T-cell (primary cell): ENCODE data around the gene TMPRSS9. TPM values are rescaled to one million over a fixed set of nuclear protein-coding genes. Genes with fewer than 3 reads are reported as not detected.
"Not testable (repeated sequence)": the region's sequence is repeated elsewhere in the genome, so short reads cannot be mapped to it uniquely, and the experiment has no call there.

Source experiments
- ATAC-seq, 4 experiments: fragments of 200-7000 bp in 3 of 4; fragments of 150-1000 bp in 1 of 4; cut with Tn5 transposase; replicated peaks in 1 of 4; 1 replicate in 3 of 4; 2 replicates in 1 of 4; pipeline ENCODE4 v1.10.0; 2021; ENCODE audit warnings: moderate library complexity in 3 of 4, mild to moderate bottlenecking in 2 of 4, moderate number of reproducible peaks in 1 of 4
- CTCF ChIA-PET, 2 donors: fragments of 300-600 bp; sonication (Branson Sonifier 250); formaldehyde crosslinking; loops; one replicate each; lab custom pipeline; 2022; ENCODE audit warnings: antibody characterized with exemption in 2 of 2; lab: Charles Lee
- POLR2A ChIA-PET, 2 donors: fragments of 300-600 bp; sonication (Branson Sonifier 250); formaldehyde crosslinking; loops; one replicate each; lab custom pipeline; 2022; ENCODE audit warnings: antibody characterized with exemption in 2 of 2; lab: Charles Lee
- DNase-seq, 35 experiments: peaks; one replicate each; pipeline versions ENCODE4 v3.0.0 to v3.0.0-alpha.2; 2013 to 2023
- H3K27ac ChIP-seq: one replicate; pipeline ENCODE4 v1.5.1; 2013; ENCODE audit warnings: low read length
- H3K27me3 ChIP-seq, 2 experiments: replicated peaks in 1 of 2; 1 replicate in 1 of 2; 2 replicates in 1 of 2; pipeline versions ENCODE4 v1.6.1 to v1.7.0; 2013; ENCODE audit warnings: low read length in 1 of 2, mixed read lengths in 1 of 2; ENCODE audit not compliant: control insufficient read depth in 2 of 2, insufficient read depth in 2 of 2; ENCODE audit errors: extremely low read depth in 1 of 2
- H3K36me3 ChIP-seq, 2 donors: 1 replicate in 1 of 2; 2 replicates in 1 of 2; pipeline versions ENCODE4 v1.6.1 to v1.7.0; 2013; ENCODE audit warnings: low read length in 1 of 2; ENCODE audit not compliant: control insufficient read depth in 2 of 2, insufficient read depth in 1 of 2; ENCODE audit errors: extremely low read depth in 1 of 2
- H3K4me1 ChIP-seq, 2 experiments: 1 replicate in 1 of 2; 2 replicates in 1 of 2; pipeline versions ENCODE4 v1.6.1 to v1.7.0; 2013; ENCODE audit warnings: low read length in 2 of 2, mixed read lengths in 1 of 2; ENCODE audit not compliant: insufficient read depth in 2 of 2, control insufficient read depth in 1 of 2; ENCODE audit errors: extremely low read depth in 1 of 2
- H3K4me3 ChIP-seq, 2 donors: 1 replicate in 1 of 2; 2 replicates in 1 of 2; pipeline versions ENCODE4 v1.5.1 to v1.7.0; 2013; ENCODE audit warnings: mild to moderate bottlenecking in 2 of 2, low read length in 1 of 2, moderate library complexity in 1 of 2; ENCODE audit not compliant: control insufficient read depth in 1 of 2; ENCODE audit errors: extremely low read depth in 1 of 2
- H3K9me3 ChIP-seq: 2 replicates; pipeline ENCODE4 v1.7.0; 2013
- H3K27ac Mint-ChIP-seq, 2 donors: one replicate each; pipeline ENCODE4 v1.8.0; 2020 to 2021; ENCODE audit warnings: mild to moderate bottlenecking in 2 of 2, mixed read lengths in 2 of 2
- H3K27me3 Mint-ChIP-seq, 2 donors: one replicate each; pipeline ENCODE4 v1.8.0; 2021 to 2022; ENCODE audit warnings: mixed read lengths in 2 of 2
- H3K36me3 Mint-ChIP-seq: one replicate; pipeline ENCODE4 v1.8.0; 2021; ENCODE audit warnings: mixed read lengths
- H3K4me1 Mint-ChIP-seq, 3 donors: one replicate each; pipeline ENCODE4 v1.8.0; 2020 to 2022; ENCODE audit warnings: mixed read lengths in 3 of 3, mild to moderate bottlenecking in 1 of 3
- H3K4me3 Mint-ChIP-seq, 3 donors: one replicate each; pipeline ENCODE4 v1.8.0; 2020 to 2022; ENCODE audit warnings: mild to moderate bottlenecking in 3 of 3, mixed read lengths in 3 of 3, moderate library complexity in 3 of 3
- H3K9me3 Mint-ChIP-seq, 3 donors: one replicate each; pipeline ENCODE4 v1.8.0; 2020 to 2022; ENCODE audit warnings: mixed read lengths in 3 of 3
- WGBS: methylation state at CpG from one replicate; pipeline ENCODE4 v1.1.5; 2013; ENCODE audit warnings: missing lambda C conversion rate; ENCODE audit not compliant: insufficient coverage; 5-methylcytosine and 5-hydroxymethylcytosine counted together
- total RNA-seq, 35 experiments: library from RNA in 6 of 35; stranded (reverse) in 6 of 35; fragments of 120-200 nt in 1 of 35; gene quantifications; one replicate each; pipeline versions ENCODE4 v1.2.1 to v1.2.4 and lab custom pipeline; 2013 to 2026

The TMPRSS9 gene
- total RNA-seq, 5 donors from 2014 or later (not counting 1 experiment from before 2014, with no cell fraction given): not detected

DNA sequence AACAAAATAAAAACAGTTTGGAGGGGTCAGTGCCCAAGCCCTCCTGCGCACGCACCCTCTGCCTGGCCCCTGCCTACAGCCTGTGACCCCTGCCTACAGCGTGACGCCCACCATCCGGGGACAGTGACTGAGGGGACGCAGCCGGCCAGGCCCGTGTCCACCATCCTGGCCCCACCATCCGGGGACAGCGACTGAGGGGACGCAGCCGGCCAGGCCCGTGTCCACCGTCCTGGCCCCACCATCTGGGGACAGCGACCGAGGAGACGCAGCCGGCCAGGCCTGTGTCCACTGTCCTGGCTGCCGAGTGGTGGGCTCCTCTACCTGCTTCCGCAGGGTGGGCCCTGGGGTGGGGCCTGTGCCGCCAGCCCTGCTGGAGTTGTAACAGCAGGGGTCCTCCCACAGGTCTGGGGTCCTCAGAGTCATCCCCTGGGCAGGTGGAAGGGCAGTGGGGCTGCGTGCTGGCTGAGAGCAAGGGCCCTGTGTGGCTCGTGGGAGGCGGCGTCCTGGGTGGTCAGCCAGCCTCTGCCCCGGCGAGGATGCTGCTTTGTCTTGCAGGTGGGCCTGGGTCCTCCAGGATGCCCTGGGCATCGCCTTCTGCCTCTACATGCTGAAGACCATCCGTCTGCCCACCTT lies 17.3 kb upstream of the TMPRSS9 start:
- ChIA-PET POLR2A (no interaction called here), CTCF (no interaction called here)
- H3K27me3 ChIP-seq: no peaks in the 10 kb centered on the region
- H3K4me3 ChIP-seq: no peak overlapping the region
- no peaks in the 10 kb centered on the region for H3K4me1 ChIP-seq
- ATAC-seq (no peak), DNase-seq (no peak)
- Mint-ChIP-seq H3K4me3 (no peak overlapping the region), H3K27ac (no peak overlapping the region), H3K4me1 (no peaks in the 10 kb centered on the region), H3K27me3 (no peaks in the 10 kb centered on the region), H3K36me3 (no peaks in the 10 kb centered on the region), H3K9me3 (no peaks in the 10 kb centered on the region)
- no peaks in the 10 kb centered on the region for H3K9me3 ChIP-seq
- 97% methylated on average over 26 of the region's 29 CpGs for WGBS
- no peak overlapping the region for H3K27ac ChIP-seq
- H3K36me3 ChIP-seq: peaks cover 14 to 15% of the 10 kb centered on the region in 2 donors

DNA sequence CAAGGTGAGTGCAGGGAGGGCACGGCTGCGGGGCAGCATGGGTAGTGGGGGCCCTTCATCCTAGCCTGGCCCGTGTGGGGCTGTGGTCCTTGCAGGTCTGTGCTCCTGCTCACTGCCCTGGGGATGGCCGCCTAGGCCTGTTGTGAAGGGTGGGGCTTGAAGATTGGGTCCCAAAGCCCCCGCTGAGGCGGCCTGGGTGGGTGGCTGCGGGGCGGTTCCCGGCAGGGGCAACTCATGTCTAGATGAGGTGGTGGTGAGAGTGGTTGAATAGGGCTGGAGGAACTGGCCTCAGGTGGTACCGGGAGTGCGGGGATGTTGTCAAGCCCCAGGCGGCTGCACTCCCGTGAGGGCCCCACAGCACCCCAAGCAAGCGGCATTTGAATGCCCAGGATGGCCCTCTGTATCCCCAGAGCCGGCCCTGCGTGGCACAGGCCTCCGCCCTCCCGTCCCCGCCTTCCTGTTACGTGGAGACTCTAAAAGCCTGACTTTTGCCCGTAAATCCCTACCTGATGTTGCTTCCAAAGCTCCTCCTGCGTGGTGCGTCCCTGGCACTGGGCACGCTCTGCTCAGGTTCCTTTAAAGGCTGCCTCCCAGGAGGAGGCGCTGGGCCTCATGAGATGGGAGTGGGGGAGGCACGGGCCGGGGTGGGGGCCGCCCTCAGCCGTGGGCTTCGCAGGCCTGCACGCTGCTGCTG lies 16.6 kb upstream of the TMPRSS9 start:
- peaks cover 14 to 15% of the 10 kb centered on the region in 2 donors for H3K36me3 ChIP-seq
- Mint-ChIP-seq H3K4me3 (no peak overlapping the region), H3K36me3 (no peaks in the 10 kb centered on the region), H3K27me3 (no peaks in the 10 kb centered on the region), H3K27ac (no peak overlapping the region), H3K4me1 (no peaks in the 10 kb centered on the region), H3K9me3 (no peaks in the 10 kb centered on the region)
- no peak overlapping the region for H3K27ac ChIP-seq
- CTCF ChIA-PET: no interaction called here
- DNase-seq (no peak), ATAC-seq (no peak)
- H3K9me3 ChIP-seq: no peaks in the 10 kb centered on the region
- WGBS: 89% methylated on average over 21 of the region's 31 CpGs
- no peaks in the 10 kb centered on the region for H3K4me1 ChIP-seq
- POLR2A ChIA-PET: no interaction called here
- H3K4me3 ChIP-seq: no peak overlapping the region
- no peaks in the 10 kb centered on the region for H3K27me3 ChIP-seq

DNA sequence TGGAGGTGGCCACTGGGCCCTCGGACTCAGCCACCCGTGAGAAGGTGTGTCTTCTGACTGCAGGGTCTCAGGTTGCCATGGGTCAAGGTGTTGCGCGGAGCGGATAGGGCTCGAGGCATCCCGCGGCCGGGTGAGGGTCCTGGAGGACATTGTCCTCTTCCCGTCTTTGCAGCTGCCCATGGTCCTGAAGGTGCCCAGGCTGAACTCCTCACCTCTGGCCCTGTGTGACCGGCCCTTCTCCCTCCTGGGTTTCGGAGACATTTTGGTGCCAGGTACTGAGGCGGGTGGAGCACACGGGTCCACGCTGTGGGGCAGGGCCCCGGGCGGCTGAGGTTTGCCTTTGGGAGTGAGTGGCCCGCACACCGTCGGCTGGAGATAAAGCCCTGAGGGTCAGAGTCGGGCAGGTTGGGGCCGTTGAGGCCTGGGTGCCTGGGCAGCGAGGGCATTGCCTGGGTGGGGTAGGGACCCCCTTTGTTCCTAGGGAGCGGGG lies 15.6 kb upstream of the TMPRSS9 start:
- no peaks in the 10 kb centered on the region for H3K9me3 ChIP-seq
- H3K36me3 ChIP-seq: peaks cover 9 to 15% of the 10 kb centered on the region in 2 donors
- ChIA-PET CTCF (no interaction called here), POLR2A (no interaction called here)
- no peaks in the 10 kb centered on the region for H3K27me3 ChIP-seq
- Mint-ChIP-seq H3K27me3 (no peaks in the 10 kb centered on the region), H3K9me3 (no peaks in the 10 kb centered on the region), H3K4me1 (no peaks in the 10 kb centered on the region), H3K4me3 (no peak overlapping the region), H3K36me3 (no peaks in the 10 kb centered on the region), H3K27ac (no peak overlapping the region)
- no peak overlapping the region for H3K27ac ChIP-seq
- 96% methylated on average over 20 of the region's 24 CpGs for WGBS
- no peaks in the 10 kb centered on the region for H3K4me1 ChIP-seq
- H3K4me3 ChIP-seq: no peak overlapping the region
- ATAC-seq (no peak), DNase-seq (no peak)

DNA sequence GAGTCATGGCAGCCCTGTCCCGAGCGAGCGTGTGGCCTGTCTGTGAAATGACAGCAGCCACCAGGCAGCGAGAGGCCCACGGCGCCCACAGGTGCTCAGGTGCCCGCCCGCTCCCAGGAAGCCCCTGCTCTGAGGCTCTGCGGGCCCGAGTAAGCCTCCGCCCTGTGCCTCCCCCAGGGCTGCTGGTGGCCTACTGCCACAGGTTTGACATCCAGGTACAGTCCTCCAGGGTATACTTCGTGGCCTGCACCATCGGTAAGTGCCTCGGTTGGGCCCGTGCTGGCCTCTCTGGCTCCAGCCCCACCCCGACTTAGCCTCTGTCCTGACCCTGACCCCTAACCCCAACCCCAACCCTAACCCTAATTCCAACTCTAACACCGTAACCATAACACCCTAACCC lies 15.0 kb upstream of the TMPRSS9 start:
- no peaks in the 10 kb centered on the region for H3K27me3 ChIP-seq
- no peak overlapping the region for H3K4me3 Mint-ChIP-seq
- H3K4me1 ChIP-seq: no peaks in the 10 kb centered on the region
- H3K27me3 Mint-ChIP-seq: no peaks in the 10 kb centered on the region
- DNase-seq: no peak
- peaks cover 8 to 15% of the 10 kb centered on the region in 2 donors for H3K36me3 ChIP-seq
- H3K27ac Mint-ChIP-seq: no peak overlapping the region
- ATAC-seq: no peak
- ChIA-PET CTCF (no interaction called here), POLR2A (no interaction called here)
- H3K9me3 ChIP-seq: no peaks in the 10 kb centered on the region
- H3K4me1 Mint-ChIP-seq: no peaks in the 10 kb centered on the region
- H3K4me3 ChIP-seq: no peak overlapping the region
- WGBS: 98% methylated on average over 17 of the region's 17 CpGs
- no peaks in the 10 kb centered on the region for H3K36me3 Mint-ChIP-seq
- no peaks in the 10 kb centered on the region for H3K9me3 Mint-ChIP-seq
- H3K27ac ChIP-seq: no peak overlapping the region

DNA sequence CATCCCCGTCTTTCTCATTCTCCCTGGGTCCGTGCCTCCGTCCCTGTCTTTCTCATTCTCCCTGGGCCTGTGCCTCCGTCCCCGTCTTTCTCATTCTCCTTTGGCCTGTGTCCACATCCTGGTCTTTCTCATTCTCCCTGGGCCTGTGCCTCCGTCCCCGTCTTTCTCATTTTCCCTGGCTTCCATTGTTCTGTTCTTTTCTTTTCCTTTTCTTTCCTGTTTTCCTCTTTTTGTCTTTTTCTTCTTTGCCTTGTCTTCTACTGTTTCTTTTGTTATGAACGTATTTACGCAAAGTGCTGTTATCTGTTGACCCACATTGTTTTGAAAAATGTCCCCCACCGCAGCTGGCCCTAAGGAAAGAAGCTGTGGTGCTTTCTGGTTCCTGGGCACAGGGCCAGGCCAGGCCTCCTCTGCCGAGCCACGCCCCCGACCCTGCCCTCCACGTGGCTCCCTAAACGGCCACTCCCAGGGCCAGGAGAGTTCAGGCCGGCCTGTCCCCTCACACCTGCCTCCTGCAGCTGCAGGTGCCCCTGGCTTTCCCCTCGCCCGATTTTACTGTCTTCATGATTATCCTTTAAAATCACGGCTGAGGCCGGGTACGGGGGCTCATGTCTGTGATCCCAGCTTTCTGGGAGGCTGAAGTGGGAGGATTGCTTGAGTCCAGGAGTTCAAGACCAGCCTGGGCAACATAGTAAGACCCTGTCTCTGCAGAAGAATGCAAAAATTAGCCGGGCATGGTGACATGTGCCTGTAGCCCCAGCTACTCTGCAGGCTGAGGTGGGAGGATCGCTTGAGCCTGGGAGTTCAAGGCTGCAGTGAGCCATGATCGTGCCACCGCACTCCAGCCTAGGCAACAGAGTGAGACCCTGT lies 14.0 kb upstream of the TMPRSS9 start:
- ATAC-seq (no peak), DNase-seq (no peak)
- Mint-ChIP-seq H3K9me3 (no peaks in the 10 kb centered on the region), H3K27me3 (no peaks in the 10 kb centered on the region), H3K4me3 (no peak overlapping the region), H3K4me1 (no peaks in the 10 kb centered on the region), H3K36me3 (no peaks in the 10 kb centered on the region), H3K27ac (no peak overlapping the region)
- WGBS: 94% methylated on average over 21 of the region's 25 CpGs
- Histone ChIP-seq H3K4me1 (no peaks in the 10 kb centered on the region), H3K9me3 (no peaks in the 10 kb centered on the region), H3K27me3 (no peaks in the 10 kb centered on the region), H3K4me3 (no peak overlapping the region), H3K27ac (no peak overlapping the region), H3K36me3 (peaks cover 15% of the 10 kb centered on the region in 2 donors)
- ChIA-PET POLR2A (no interaction called here), CTCF (no interaction called here)

DNA sequence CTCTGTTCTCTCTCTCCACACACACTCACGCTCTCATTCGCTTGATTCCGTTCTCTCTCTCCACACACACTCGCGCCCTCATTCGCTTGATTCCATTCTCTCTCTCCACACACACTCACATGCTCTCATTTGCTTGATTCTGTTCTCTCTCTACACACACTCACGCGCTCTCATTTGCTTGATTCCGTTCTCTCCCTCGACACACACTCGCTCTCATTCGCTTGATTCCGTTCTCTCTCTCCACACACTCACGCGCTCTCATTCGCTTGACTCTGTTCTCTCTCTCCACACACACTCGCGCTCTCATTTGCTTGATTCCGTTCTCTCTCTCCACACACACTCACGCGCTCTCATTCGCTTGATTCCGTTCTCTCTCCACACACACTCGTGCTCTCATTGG lies 10.2 kb upstream of the TMPRSS9 start:
- POLR2A ChIA-PET, H3K36me3 Mint-ChIP-seq, H3K9me3 ChIP-seq, H3K4me3 ChIP-seq, H3K27ac ChIP-seq, DNase-seq, CTCF ChIA-PET, ATAC-seq, H3K4me1 Mint-ChIP-seq, H3K9me3 Mint-ChIP-seq, H3K4me3 Mint-ChIP-seq, H3K27ac Mint-ChIP-seq, H3K27me3 Mint-ChIP-seq, H3K27me3 ChIP-seq, H3K4me1 ChIP-seq: not testable (repeated sequence)
- WGBS: 95% methylated on average over 24 of the region's 24 CpGs
- peaks cover 17% of the 10 kb centered on the region in 2 donors for H3K36me3 ChIP-seq
